Right atrium auricular region (tissue), 2 donors: ENCODE results near the gene LRP1B. TPM values are rescaled to one million over a fixed set of nuclear protein-coding genes. Genes with fewer than 3 reads are reported as not detected.
"Not testable (repeated sequence)": the region's sequence is repeated elsewhere in the genome, so short reads cannot be mapped to it uniquely, and the experiment has no call there.

Source experiments
- DNase-seq: peaks from one replicate; pipeline ENCODE4 v3.0.0-alpha.2; 2019; ENCODE audit warnings: low spot score
- H3K27ac ChIP-seq, 2 donors: fragments of 200-600 bp; sonication (generic); 1 replicate in 1 of 2; 2 replicates in 1 of 2; pipeline ENCODE4 v1.5.1; 2016 to 2019
- H3K27me3 ChIP-seq, 2 donors: fragments of 200-600 bp; sonication (generic); one replicate each; pipeline versions ENCODE4 v1.5.1 to v1.6.0; 2017 to 2019
- H3K36me3 ChIP-seq: fragments of 200-600 bp; sonication (generic); one replicate; pipeline ENCODE4 v1.5.1; 2016
- H3K4me1 ChIP-seq, 2 donors: fragments of 200-600 bp; sonication (generic); one replicate each; pipeline versions ENCODE4 v1.5.1 to v1.6.0; 2017 to 2019
- H3K4me3 ChIP-seq, 2 donors: fragments of 200-600 bp; sonication (generic); 1 replicate in 1 of 2; 2 replicates in 1 of 2; pipeline ENCODE4 v1.5.1; 2017 to 2019; ENCODE audit warnings: mild to moderate bottlenecking in 1 of 2, moderate library complexity in 1 of 2
- H3K9me3 ChIP-seq, 2 donors: fragments of 200-600 bp; sonication (generic); one replicate each; pipeline ENCODE4 v1.5.1; 2019
- CTCF ChIP-seq, 2 donors: fragments of 200-600 bp; sonication (generic); IDR thresholded peaks; one replicate each; pipeline ENCODE4 v1.5.1; 2019; ENCODE audit warnings: antibody characterized with exemption in 2 of 2
- total RNA-seq, 2 donors: library from RNA; depleted of rRNA; stranded (reverse); fragments of >200 nt; gene quantifications; one replicate each; pipeline ENCODE4 v1.1.0, GENCODE V29; 2016

Gene LRP1B
- total RNA-seq, 2 donors from 2014 or later, result 0.44 to 0.47 TPM

GRCh38 chr2:140994856-140995255 is 1136.0 kb downstream of the LRP1B start:
- no peaks in the 10 kb centered on the region for H3K27me3 ChIP-seq
- H3K9me3 ChIP-seq, result no peaks in the 10 kb centered on the region
- no peaks in the 10 kb centered on the region for H3K4me1 ChIP-seq
- no peak for DNase-seq
- no peak for TF ChIP-seq CTCF (IDR thresholded peaks at IDR 0.05)
- H3K27ac ChIP-seq, result no peak overlapping the region
- H3K4me3 ChIP-seq, result no peak overlapping the region
- no peaks in the 10 kb centered on the region for H3K36me3 ChIP-seq

DNA sequence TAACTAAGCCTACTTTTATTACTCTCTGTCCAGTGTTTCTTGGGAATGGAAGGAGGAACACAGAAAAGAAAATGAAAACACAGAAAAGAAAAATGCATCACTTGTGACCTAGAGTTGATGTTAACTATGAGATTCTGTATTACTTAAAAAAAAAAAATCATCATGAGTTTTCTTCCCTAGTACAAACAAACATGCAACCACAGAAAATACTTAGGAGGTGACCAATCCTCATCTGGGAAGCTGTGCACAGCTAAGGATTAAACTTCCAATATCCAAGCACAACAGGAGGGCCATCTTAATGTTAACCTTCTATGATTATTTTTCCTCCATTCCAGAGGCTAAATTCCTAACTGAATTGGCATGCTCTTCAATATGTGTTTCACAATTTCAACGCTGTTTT is 1140.4 kb downstream of the LRP1B start:
- Histone ChIP-seq H3K27me3 (no peaks in the 10 kb centered on the region), H3K27ac (no peak overlapping the region), H3K4me1 (no peaks in the 10 kb centered on the region), H3K4me3 (no peak overlapping the region), H3K9me3 (no peaks in the 10 kb centered on the region), H3K36me3 (no peaks in the 10 kb centered on the region)
- DNase-seq, result no peak
- no peak for TF ChIP-seq CTCF (IDR thresholded peaks at IDR 0.05)

DNA sequence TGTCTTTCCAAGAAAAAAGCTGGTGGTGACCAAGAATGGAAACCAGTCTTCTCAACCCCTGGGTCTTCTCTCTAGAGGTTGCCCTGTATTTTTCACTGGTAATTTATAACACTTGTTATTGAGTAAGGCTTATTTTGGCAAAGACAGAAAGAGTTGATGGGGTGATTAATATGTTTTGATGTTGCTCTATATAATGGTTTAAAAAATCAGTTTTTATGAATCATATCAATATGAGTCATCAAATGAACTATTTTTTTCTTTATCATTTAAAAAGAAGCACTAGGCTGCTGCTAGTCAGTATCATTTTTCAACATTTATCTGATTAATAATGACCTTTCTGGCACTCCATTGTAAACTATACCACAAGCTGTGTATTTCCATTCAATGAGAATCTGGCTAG is 1142.2 kb downstream of the LRP1B start:
- Histone ChIP-seq H3K4me3 (no peak overlapping the region), H3K27ac (no peak overlapping the region), H3K36me3 (no peaks in the 10 kb centered on the region), H3K4me1 (no peaks in the 10 kb centered on the region), H3K9me3 (no peaks in the 10 kb centered on the region), H3K27me3 (no peaks in the 10 kb centered on the region)
- no peak for TF ChIP-seq CTCF (IDR thresholded peaks at IDR 0.05)
- no peak for DNase-seq

GRCh38 chr2:140986456-140986855 is 1144.4 kb downstream of the LRP1B start:
- no peaks in the 10 kb centered on the region for H3K27me3 ChIP-seq
- no peak for TF ChIP-seq CTCF (IDR thresholded peaks at IDR 0.05)
- H3K27ac ChIP-seq, result no peak overlapping the region
- no peak overlapping the region for H3K4me3 ChIP-seq
- no peaks in the 10 kb centered on the region for H3K9me3 ChIP-seq
- no peak for DNase-seq
- no peaks in the 10 kb centered on the region for H3K4me1 ChIP-seq
- no peaks in the 10 kb centered on the region for H3K36me3 ChIP-seq

GRCh38 chr2:140975237-140975636 is 1155.6 kb downstream of the LRP1B start:
- Histone ChIP-seq H3K27ac (no peak overlapping the region), H3K4me1 (no peaks in the 10 kb centered on the region), H3K36me3 (no peaks in the 10 kb centered on the region), H3K4me3 (no peak overlapping the region), H3K27me3 (no peaks in the 10 kb centered on the region), H3K9me3 (no peaks in the 10 kb centered on the region)
- DNase-seq, result no peak
- TF ChIP-seq CTCF (IDR thresholded peaks at IDR 0.05), result no peak

DNA sequence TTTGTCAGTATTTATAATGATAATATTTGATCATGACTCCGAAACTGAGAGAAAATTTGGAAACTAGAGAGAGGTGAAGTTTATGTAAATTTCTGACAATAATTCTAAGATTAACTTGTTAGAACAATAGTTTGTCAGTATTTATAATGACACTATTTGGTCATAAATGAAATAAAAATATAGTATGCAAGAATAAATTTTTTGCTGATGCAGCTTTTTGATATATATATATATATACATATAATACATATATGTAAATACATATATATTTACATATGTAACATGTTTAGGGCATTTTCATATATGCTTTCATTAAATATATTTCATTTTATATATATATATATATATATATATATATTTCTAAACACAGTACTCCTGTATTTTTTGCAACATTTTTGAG is 1158.1 kb downstream of the LRP1B start:
- Histone ChIP-seq H3K9me3 (no peaks in the 10 kb centered on the region), H3K36me3 (no peaks in the 10 kb centered on the region), H3K27ac (no peak overlapping the region), H3K27me3 (no peaks in the 10 kb centered on the region), H3K4me1 (no peaks in the 10 kb centered on the region), H3K4me3 (no peak overlapping the region)
- no peak for TF ChIP-seq CTCF (IDR thresholded peaks at IDR 0.05)
- DNase-seq, result no peak

GRCh38 chr2:140964324-140964723 is 1166.5 kb downstream of the LRP1B start:
- H3K36me3 ChIP-seq, H3K4me1 ChIP-seq, H3K4me3 ChIP-seq, H3K27ac ChIP-seq, DNase-seq, H3K9me3 ChIP-seq, H3K27me3 ChIP-seq: not testable (repeated sequence)
